OCI-LY3 (cell line): ENCODE results near the gene KRT73.

Source experiments
- CTCF ChIP-seq: fragments of 200-600, 300-600 bp; sonication (generic); IDR thresholded peaks from 2 replicates; pipeline ENCODE4 v1.5.1; 2014; ENCODE audit warnings: antibody characterized with exemption, low read length, low read depth
- EZH2phosphoT487 ChIP-seq: fragments of 200-600 bp; shearing (Covaris generic); IDR thresholded peaks from 2 replicates; pipeline ENCODE4 v1.6.1; 2018; ENCODE audit warnings: antibody characterized with exemption, mixed run types, low read depth

GRCh38 chr12:52647601-52648000, 29.2 kb upstream of the KRT73 start:
- TF ChIP-seq CTCF (no peak), EZH2phosphoT487 (no peak)
